Measurements from ENCODE around the gene PDE6H. TPM values are rescaled to one million over a fixed set of nuclear protein-coding genes. Genes with fewer than 3 reads are reported as not detected.

The PDE6H gene
- total RNA-seq, 1 donor, result not detected

- TF ChIP-seq CTCF (IDR thresholded peaks at IDR 0.05; ENCODE audit: insufficient read depth, low read length), result no peak
- no peak for DNase-seq (ENCODE audit: low read depth)
- no peak overlapping the region for H3K4me3 ChIP-seq (ENCODE audit: low read depth, low read length)
Measured at GRCh38 chr12:14959463-14959862, 13.4 kb upstream of the PDE6H start.

- H3K4me3 ChIP-seq (ENCODE audit: low read depth, low read length), result no peak overlapping the region
- DNase-seq (ENCODE audit: low read depth), result no peak
- no peak for TF ChIP-seq CTCF (IDR thresholded peaks at IDR 0.05; ENCODE audit: insufficient read depth, low read length)
Measured at GRCh38 chr12:14959916-14960496, 12.8 kb upstream of the PDE6H start.

GRCh38 chr12:14960548-14961465 lies 12.0 kb upstream of the PDE6H start:
- peak; percentile 34 for DNase-seq (ENCODE audit: low read depth)
- H3K4me3 ChIP-seq (ENCODE audit: low read depth, low read length), result peak overlapping the region; percentile 31
- no peak for TF ChIP-seq CTCF (IDR thresholded peaks at IDR 0.05; ENCODE audit: insufficient read depth, low read length)

GRCh38 chr12:14961466-14962152 lies 11.2 kb upstream of the PDE6H start, which contains the start of gene ARHGDIB:
TSS of gene ARHGDIB (minus strand) at chr12:14961601. CDS start at chr12:14950712, 10,889 bp downstream.
- no peak for DNase-seq (ENCODE audit: low read depth)
- peak within 1 kb of the TSS; percentile 31 for H3K4me3 ChIP-seq (ENCODE audit: low read depth, low read length)

GRCh38 chr12:14962153-14962539 lies 10.7 kb upstream of the PDE6H start:
- H3K4me3 ChIP-seq (ENCODE audit: low read depth, low read length), result no peak overlapping the region
- TF ChIP-seq CTCF (IDR thresholded peaks at IDR 0.05; ENCODE audit: insufficient read depth, low read length), result no peak
- DNase-seq (ENCODE audit: low read depth), result no peak

More at GRCh38 chr12:14961466-14962152, 11.2 kb upstream of the PDE6H start, which contains the start of gene ARHGDIB:
- no peak for TF ChIP-seq CTCF (IDR thresholded peaks at IDR 0.05; ENCODE audit: insufficient read depth, low read length)

GRCh38 chr12:14962797-14963196 lies 10.0 kb upstream of the PDE6H start:
- no peak overlapping the region for H3K4me3 ChIP-seq (ENCODE audit: low read depth, low read length)
- no peak for DNase-seq (ENCODE audit: low read depth)
- no peak for TF ChIP-seq CTCF (IDR thresholded peaks at IDR 0.05; ENCODE audit: insufficient read depth, low read length)
